ENCODE measurements around the gene PCSK7.
"Not testable (repeated sequence)": the region's sequence is repeated elsewhere in the genome, so short reads cannot be mapped to it uniquely, and the experiment has no call there.

PCSK7 gene, protein sequence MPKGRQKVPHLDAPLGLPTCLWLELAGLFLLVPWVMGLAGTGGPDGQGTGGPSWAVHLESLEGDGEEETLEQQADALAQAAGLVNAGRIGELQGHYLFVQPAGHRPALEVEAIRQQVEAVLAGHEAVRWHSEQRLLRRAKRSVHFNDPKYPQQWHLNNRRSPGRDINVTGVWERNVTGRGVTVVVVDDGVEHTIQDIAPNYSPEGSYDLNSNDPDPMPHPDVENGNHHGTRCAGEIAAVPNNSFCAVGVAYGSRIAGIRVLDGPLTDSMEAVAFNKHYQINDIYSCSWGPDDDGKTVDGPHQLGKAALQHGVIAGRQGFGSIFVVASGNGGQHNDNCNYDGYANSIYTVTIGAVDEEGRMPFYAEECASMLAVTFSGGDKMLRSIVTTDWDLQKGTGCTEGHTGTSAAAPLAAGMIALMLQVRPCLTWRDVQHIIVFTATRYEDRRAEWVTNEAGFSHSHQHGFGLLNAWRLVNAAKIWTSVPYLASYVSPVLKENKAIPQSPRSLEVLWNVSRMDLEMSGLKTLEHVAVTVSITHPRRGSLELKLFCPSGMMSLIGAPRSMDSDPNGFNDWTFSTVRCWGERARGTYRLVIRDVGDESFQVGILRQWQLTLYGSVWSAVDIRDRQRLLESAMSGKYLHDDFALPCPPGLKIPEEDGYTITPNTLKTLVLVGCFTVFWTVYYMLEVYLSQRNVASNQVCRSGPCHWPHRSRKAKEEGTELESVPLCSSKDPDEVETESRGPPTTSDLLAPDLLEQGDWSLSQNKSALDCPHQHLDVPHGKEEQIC

GRCh38 chr11:117231842-117232091 lies at the start of gene PCSK7:
TSS of gene PCSK7 (minus strand) at chr11:117232073. CDS start at chr11:117229844, 2,229 bp downstream.
- no peak for DNase-seq

- no peak for DNase-seq
Measured at GRCh38 chr11:117281159-117281558, 49.3 kb upstream of the PCSK7 start.

DNA sequence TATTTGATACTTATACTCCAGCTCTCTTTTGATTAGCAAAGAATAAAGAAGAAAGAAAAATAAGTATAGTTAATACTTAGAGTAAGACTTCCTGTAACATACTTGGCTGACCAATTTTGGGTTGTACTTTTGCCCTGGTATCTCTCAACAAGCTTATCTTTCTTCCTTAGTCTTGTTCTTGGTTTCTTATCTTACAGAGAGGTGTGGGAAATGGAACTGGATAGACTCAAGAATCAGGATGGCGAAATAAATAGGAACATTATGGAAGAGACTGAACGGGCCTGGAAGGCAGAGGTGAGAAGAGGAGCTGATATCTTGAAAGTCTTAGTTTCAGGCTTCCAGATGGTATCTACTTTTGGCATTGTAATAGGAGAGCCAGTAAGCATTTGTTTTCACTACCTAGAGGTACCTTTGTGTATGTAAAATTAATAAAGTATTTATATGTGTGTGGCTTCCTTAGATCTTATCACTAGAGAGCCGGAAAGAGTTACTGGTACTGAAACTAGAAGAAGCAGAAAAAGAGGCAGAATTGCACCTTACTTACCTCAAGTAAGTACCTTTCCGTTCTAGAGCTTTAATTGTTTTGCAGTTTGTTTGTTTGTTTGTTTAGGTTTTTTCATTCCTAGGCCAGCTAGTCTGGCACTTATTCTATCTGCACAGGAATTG lies 48.0 kb upstream of the PCSK7 start:
- no peak for DNase-seq

GRCh38 chr11:117278347-117278746 lies 46.5 kb upstream of the PCSK7 start:
- DNase-seq: no peak

DNA sequence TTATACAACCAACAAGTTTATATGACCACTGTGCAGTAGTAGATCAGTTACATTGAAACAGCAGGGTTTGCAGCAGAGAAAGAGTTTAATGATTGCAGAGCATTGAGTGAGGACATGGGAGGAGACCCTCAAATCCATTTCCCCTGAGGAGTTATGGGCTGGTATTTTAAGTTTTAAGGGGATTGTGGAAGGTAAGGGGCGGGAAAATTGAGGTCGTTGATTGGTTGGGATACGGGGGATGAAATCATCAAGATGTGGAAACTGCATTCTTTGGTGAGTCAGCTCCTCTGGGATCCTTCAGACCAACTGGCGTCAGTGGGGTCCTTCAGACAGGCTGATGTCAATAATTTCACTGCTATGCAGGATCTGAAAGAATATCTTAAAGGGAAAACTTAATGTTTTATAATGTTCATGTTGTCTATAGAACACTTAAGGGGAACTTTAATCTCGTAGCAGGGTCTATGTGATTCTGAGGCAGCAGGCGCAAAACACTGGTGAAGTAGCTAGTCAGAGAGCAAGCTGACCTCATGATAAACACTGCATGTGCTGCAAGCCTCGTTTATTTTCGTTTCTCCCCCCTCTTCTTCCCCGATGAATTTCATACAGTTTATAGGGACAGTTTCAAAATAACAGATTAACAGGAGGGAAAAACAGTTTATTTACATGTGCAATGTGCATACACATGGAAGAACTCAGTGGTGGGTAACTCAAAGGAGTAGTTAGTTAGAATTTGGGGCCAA lies 41.8 kb upstream of the PCSK7 start:
- DNase-seq: no peak

- DNase-seq: not testable (repeated sequence)
Measured at GRCh38 chr11:117272175-117272574, 40.3 kb upstream of the PCSK7 start.

DNA sequence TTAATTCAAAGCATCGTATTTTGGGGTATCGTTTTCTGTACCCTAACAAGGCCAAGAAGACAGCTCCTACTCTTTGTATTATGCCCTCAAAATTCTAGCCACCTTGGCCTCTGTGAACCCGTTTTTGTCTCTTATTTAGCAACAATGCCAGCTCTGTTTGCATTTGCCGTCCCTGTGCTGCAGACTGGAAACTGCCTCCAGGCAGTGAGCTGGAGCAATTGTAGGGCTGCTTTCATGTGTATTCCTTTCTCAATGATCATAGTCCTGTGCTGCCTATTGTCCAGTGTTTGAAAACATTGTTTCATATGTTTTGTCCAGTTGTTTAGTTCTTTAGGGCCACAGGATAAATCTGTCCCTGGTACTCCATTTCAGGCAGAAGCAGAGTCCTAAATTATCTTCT lies 39.3 kb upstream of the PCSK7 start:
- no peak for DNase-seq

DNA sequence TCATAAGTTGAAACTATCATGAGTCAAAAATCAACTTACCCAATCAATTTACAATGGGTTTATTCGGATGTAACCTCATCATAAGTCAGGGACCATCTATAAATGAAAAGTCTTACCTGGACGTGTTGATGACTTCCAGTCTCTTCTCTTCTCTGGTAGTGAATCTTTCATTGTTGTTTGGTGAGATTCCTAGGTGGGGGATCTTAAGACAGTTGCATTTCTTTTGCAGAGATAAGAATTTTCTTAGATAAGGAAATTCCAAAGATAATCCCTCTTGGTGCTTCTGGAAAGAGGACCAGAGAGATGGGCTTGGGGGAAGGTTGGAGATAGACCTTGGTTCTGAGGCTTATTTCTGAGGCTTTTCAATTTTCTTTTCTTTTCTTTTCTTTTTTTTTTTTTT lies 38.0 kb upstream of the PCSK7 start:
- DNase-seq: no peak

DNA sequence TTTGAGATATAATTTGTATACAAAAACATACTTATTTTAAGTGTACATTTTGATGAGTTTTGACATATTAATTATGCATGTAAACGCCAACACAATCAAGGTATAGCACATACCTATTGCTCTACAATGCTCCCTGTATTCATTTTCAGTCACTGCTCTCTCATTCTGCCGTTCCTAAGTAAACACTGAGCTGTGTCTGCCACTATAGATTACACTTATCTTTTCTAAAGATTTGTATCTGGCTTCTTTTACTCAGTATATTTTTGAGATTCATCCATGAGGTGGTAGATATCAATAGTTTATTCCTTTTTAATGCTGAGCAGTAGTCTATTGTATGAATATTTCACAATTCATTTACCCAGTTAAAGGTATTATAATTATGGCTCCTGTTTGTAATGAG lies 33.9 kb upstream of the PCSK7 start:
- no peak for DNase-seq

DNA sequence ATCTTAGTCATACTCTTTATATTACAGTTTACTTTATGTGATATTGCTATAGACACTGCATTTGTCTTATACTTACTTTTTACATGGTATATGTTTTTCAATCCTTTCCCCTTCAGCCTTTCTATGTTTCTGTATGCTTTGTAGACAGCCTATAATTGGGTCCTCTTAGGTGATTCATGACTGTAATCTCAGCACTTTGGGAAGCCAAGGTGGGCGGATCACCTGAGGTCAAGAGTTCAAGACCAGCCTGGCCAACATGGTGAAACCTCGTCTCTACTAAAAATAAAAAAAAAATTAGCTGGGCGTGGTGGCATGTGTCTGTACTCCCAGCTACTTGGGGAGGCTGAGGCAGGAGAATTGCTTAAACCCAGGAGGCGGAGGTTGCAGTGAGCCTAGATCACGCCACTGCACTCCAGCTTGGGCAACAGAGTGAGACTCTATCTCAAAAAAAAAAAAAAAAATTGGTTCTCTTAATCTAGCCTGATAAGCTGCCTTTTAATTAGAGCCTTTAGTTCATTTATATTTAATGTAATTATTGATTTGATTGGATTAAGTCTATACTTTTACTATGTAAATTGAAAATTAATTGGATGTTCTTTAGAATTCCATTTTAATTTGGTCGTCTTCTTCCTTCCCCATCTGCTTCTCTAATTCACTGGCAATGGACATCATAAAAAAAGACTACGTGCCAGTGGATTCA lies 32.9 kb upstream of the PCSK7 start:
- DNase-seq: not testable (repeated sequence)

DNA sequence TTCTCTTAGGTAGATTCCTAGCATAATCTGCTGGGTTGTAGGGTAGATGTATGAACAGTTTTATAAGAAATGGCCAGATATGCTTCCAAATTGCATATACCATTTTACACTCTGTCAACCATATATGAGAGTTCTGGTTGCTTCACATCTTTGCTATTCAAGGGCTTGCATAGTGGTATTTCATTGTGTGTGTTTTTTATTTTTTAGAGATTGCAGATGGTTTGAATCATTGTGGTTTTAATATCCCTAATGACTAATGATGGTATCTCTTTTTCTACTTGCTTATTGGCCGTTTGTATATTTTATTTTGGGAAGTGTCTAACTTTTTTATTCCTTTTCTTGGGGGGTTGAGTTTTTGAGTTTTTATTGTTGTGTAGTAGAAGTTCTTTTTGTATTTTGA lies 27.5 kb upstream of the PCSK7 start:
- DNase-seq: no peak

- DNase-seq: no peak
Measured at GRCh38 chr11:117258576-117258975, 26.7 kb upstream of the PCSK7 start.

- no peak for DNase-seq
Measured at GRCh38 chr11:117256573-117256972, 24.7 kb upstream of the PCSK7 start.

- DNase-seq: no peak
Measured at GRCh38 chr11:117255966-117256365, 24.1 kb upstream of the PCSK7 start.

DNA sequence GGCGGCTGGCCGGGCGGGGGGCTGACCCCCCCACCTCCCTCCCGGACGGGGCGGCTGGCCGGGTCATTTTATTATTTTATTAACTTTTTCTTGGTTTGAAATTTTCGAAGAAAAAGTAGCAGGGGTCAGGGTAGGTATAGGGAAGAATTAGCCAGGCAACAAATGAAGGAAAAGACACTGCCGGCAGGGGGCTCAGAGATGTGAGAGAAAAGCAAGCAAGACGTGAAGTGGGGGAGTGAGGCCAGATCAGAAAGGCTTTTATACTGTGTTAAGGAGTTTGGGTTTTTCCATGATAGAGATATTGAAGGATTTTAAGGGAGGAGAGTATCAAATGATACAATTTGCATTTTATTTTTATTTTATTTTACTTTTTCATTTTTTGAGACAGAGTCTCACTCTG lies 19.6 kb upstream of the PCSK7 start:
- DNase-seq: no peak

DNA sequence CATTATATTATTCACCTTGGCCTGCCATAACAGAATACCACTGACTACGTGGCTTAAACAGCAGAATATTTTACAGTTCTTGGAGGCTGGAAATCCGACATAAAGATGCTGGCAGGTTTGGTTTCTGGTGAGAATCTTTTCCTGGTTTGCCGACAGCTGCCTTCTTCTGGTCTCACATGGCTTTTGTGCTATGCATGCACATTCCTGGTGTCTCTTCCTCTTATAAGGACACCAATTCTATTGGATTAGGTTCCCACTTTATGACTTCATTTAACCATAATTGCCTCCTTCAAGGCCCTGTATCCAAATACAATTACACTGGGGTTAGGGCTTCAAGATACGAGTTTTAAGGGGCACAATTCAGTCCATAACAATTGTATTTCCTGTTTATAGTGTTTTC lies 17.7 kb upstream of the PCSK7 start:
- DNase-seq: no peak

DNA sequence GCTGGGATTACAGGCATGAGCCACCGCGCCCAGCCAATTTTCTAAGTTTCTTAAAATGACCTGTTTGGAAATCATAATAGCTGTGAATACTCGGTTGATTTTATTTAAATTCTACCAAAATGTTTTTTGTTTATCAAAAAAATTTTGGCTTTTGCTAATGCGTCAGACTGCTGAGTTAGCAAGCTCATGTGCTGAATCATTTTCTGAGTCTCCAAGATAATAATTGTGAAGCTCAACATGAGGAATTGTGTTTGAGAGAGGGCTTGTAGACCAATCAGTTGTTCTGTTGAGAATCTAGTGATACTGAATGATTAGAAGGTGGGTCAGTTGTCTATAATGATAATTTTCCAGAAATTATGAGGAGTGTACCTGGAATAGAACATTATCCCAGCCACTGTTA lies 16.5 kb upstream of the PCSK7 start:
- no peak for DNase-seq

- DNase-seq: no peak
Measured at GRCh38 chr11:117239295-117239694, 7.4 kb upstream of the PCSK7 start.

- DNase-seq: no peak
Measured at GRCh38 chr11:117238221-117238620, 6.3 kb upstream of the PCSK7 start.

DNA sequence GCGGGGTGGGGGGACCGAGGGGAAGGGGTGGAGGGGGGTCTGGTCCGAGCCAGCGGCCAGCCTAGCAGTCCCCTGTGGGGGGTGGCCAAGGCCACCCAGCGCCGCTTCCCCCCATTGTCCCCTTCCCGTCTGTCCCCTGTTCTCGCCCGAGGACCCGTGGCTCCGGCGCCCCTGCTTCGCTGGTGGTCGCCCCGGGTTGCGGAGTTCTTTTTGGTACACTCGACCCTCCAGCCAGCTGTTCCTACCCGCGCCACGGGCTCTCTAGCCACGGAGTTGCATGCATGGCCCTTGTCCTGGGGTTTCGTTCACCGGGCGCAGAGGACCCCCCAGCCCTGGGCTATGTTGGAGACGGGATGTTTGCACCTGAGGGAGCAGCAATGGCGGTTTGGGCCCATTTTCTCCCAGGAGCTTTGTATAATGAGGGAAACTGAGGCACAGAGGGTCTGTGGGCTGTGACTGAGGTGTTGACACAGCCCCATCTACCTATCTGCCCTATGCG lies 1.1 kb upstream of the PCSK7 start:
- peak; percentile 19 for DNase-seq

DNA sequence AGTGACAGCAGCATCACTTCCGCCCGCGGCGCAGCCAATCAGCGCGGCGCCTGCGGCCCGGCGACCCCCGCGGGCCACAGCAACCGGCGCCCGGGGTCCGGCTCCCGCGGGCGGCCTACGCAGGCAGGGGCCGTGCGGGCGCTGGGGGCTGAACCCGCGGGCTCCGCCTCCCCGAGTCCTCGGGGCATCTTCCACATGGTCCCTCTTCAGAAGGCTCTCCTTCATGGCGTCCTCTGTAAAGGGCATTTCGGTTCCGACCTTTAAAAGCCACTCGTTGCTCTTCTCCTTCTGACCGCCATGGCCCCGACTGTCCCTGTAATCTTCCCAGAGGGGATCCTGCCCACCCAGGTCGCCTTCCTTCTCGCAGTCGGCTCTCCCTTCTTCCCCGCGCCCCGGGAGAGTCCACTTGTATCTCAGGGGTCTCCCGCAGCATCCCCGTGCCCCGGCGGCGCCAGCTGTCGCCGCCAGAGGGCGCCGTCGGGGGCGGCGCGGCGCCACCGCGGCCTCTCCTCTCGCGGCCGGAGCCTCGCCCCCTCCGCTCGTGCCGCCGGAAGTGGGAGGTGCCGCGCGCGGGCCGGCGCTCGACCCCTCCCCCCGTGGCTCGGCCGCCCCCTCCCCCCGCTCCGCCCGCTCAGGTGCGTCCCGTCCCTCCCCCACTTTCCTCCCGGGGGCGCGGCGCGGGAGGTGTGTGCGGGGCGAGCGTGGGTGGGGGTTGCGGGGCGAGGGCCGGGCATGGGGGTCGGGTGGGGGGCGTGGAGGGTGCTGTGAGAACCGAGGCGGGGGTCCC lies 412 bp upstream of the PCSK7 start, which contains the start of gene RNF214:
Gene RNF214 (plus strand): TSS at position 580 of the 787 bp plus-strand sequence. CDS start 1,602 bp downstream, outside the sequence.
- peak; percentile 83 for DNase-seq
